H1 (cell line): Measurements from ENCODE around the gene C11orf42. TPM values are rescaled to one million over a fixed set of nuclear protein-coding genes. Genes with fewer than 3 reads are reported as not detected.

ENCODE experiments used
- ATF2 ChIP-seq: IDR thresholded peaks from 2 replicates; pipeline ENCODE4 v1.6.1; 2012; ENCODE audit warnings: low read length, inconsistent platforms
- BACH1 ChIP-seq: IDR thresholded peaks from 2 replicates; pipeline ENCODE4 v1.6.1; 2012; ENCODE audit warnings: low read length, improper control_type of control experiment
- CHD2 ChIP-seq: IDR thresholded peaks from 2 replicates; pipeline ENCODE4 v1.6.1; 2012; ENCODE audit warnings: low read length, improper control_type of control experiment
- CHD7 ChIP-seq: fragments of 300-600 bp; sonication (generic); IDR thresholded peaks from 2 replicates; pipeline ENCODE4 v1.7.1; 2012; ENCODE audit warnings: low read length, moderate library complexity, mild to moderate bottlenecking, inconsistent platforms; ENCODE audit not compliant: insufficient replicate concordance
- HDAC6 ChIP-seq: IDR thresholded peaks from one replicate; pipeline ENCODE4 v1.7.1; 2012; ENCODE audit warnings: low read depth, mild to moderate bottlenecking, inconsistent platforms, low read length, moderate library complexity
- SIN3A ChIP-seq, 2 experiments: IDR thresholded peaks in 1 of 2; conservative IDR thresholded peaks in 1 of 2; 2 replicates each; pipeline ENCODE4 v1.6.1; 2011 to 2012; ENCODE audit warnings: low read length in 2 of 2, improper control_type of control experiment in 1 of 2, low read depth in 1 of 2, mild to moderate bottlenecking in 1 of 2
- SUZ12 ChIP-seq: fragments of 200-600 bp; sonication (generic); IDR thresholded peaks from 2 replicates; pipeline ENCODE4 v1.6.1; 2012; ENCODE audit warnings: mild to moderate bottlenecking, inconsistent platforms, low read length, moderate library complexity, mixed read lengths
- polyA plus RNA-seq, 7 experiments: library from polyadenylated mRNA; depleted of rRNA in 3 of 7; stranded (reverse) in 5 of 7; unstranded in 2 of 7; fragments of >200 nt in 5 of 7; fragments of 200-250 nt in 2 of 7; gene quantifications; 1 replicate in 5 of 7; 2 replicates in 1 of 7; 4 replicates in 1 of 7; pipeline versions ENCODE4 v1.2.1 to v1.2.3, GENCODE V29; 2011 to 2013; ENCODE audit warnings: missing spikeins in 2 of 7, mixed read lengths in 2 of 7
- total RNA-seq: library from RNA; stranded (reverse); fragmentation: NEBNext Ultra II Directional; extraction: Animal tissue kit (Norgen Biotek cat#: 25700); gene quantifications from 2 replicates; pipeline ENCODE4 v1.2.1, GENCODE V29; 2021

The C11orf42 gene
- total and polyA plus RNA-seq, 2 of the 8 experiments (the other 6 are each of a cell fraction or from before 2014, with no cell fraction given), result not detected

GRCh38 chr11:6196396-6196795 is 9.0 kb upstream of the C11orf42 start (continued):
- no peak for TF ChIP-seq CHD7
- no peak for TF ChIP-seq SIN3A (conservative IDR thresholded peaks at IDR 0.05 in 1 of 2, IDR thresholded peaks at IDR 0.05 in 1 of 2; ENCODE audit: low read depth in 1 of 2, low read length in 2 of 2)
- TF ChIP-seq HDAC6, result no peak
- TF ChIP-seq ATF2, result no peak
- TF ChIP-seq CHD2, result no peak
- TF ChIP-seq BACH1, result no peak
- TF ChIP-seq SUZ12, result no peak
